Measurements from ENCODE around the gene ERF.

ERF gene

DNA sequence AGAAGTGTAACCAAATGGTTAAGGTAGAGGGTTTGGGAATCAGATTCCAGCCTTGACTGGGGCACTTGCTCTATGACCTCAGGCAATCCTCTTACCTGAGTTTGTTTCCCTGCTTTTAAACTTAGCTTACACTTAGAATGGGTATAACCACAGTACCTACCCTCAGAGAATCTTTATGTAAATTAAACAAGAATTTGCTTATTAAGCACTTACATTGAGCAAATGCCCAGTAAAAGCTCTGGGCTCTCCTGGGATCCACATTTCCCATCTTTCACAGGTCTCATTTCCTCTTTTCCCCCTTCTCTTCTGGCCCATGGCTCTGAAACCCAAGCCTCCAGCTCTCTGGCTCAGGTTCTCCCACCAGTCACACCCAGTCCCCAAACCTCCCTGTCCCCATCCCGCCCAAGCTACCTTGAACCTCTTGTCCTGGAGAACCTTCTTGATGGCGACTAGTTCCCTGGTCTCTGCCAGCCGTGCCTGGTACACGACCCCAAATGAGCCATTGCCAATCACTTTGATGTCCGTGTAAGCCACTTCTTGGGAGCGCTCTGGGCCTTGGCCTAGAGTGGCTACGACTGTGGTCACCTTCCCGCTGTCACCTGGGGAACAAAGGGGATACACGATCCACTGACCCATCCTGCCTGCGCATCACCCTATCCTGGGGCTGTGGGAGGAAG is 15.2 kb downstream of the ERF start:
- no peak for DNase-seq (ENCODE audit: low spot score)

DNA sequence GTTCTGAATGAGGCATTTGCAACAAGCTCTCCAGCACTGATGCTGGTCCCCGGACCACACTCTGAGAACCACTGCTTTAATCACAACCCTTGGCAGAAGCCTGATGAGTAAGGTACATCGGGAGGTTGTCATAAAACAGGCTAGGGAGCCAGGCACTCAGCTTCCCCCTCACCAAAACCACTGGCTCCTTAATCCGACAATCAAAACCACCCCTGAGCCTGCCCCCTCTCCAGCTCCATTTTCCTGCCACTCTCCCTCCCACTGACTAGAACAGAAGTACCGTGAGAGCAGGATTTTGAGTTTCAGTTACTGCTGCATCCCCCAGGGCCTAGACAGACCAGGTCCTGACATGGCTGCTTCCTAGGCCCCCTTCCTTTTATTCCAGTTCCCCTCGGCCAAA is 19.7 kb downstream of the ERF start:
- no peak for DNase-seq (ENCODE audit: low spot score)

DNA sequence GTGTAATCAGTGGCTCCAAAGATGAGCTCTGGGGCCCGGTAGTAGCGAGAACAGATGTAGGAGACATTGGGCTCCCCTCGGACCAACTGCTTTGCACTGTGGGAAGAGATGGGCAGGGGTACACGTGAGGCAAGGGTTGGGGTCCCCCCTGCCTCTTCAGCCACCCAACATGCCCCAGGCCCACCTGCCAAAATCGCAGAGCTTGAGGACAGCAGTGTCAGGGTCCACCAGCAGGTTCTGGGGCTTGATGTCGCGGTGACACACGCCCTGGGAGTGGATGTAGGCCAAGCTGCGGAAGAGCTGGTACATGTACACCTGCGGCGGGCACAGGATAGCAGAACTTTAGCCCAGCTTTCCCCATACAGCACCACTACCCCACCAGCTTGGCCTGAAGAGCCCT is 20.6 kb downstream of the ERF start:
- DNase-seq (ENCODE audit: low spot score), result no peak

DNA sequence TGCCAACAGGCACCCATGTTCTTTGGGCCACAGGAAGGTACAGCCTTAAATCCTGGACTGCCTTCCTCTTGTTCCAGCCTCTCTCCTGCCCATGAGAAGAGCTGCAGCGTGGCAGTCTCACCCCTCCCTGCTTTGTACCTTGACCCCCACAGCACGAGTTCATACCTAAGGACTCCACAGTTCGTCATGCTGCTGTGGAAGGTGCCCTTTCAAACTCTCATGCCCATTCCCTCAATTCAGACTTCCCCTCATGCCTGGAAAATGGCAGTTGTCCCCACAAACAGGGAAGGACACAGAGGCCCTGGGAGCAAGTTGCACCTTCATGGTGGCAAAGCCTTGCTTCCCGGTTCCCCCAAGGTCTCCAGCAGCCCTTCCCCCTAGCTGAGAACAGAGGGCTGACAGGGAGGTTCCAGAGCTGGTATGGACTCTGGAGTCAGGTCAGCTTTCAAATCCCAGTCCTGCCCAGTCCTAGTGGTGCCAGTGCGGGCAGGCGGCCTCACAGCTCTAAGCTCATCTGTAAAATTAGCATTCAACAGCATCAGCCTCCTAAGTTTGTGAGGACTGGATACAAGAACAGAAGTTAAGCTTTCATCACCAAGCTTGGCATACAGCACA is 21.1 kb downstream of the ERF start:
- no peak for DNase-seq (ENCODE audit: low spot score)

DNA sequence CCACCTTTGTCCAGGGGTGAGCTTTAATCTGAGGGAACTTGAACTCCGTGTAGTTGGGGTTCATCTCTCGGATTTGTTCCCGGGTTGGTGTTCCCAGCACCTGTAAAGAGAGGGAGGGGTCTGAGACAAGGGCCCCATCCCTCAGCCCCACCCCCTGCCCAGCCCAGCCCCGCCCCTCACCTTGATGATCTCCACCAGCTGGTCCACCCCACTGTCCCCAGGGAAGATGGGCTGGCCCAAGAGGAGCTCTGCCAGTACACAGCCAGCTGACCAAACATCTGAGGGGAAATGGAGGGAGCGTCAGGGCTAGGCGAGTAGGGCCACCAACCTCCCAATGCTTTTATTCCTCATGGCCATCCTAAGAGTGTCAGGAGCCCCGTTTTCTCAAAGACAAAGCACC is 21.8 kb downstream of the ERF start:
- DNase-seq (ENCODE audit: low spot score), result no peak

DNA sequence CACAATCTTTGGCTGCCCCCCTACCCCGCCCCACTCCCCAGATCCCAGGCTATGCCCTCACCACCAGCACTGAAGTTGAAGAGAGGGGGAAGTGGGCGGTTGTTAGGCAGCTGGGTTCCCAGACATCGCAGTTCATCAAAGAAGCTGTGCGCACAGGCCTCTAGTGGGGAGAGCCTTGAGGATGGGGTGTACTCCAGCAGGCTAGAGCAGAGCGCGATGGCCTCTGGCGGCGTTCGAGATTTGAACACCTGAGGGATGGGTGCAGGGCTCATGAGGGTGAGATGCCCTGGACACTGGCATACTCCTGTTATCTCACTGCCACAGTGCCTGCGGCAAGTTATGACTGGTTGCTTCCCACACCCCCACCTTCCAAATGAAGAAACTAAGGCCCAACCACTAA is 22.5 kb downstream of the ERF start:
- no peak for DNase-seq (ENCODE audit: low spot score)

DNA sequence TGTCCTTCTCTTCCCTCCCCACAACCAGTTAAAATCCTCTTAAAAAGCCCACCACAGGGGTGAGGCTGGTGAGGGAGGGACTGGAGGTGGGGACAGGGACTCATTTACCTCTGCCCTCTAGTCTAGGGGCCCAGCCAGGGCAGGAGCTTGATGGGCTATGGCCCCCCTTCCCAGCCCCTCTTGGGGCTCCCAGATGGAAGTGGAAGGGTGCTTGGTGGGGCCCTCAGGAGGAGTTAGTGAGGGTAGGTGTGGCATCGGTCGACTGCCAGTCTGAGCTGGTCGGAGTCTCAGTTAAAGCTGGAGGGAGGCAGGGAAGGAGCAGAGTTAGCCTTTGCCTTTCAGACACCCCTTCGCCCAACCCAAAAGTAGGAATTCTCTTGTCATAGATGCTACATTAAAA is 24.4 kb downstream of the ERF start:
- no peak for DNase-seq (ENCODE audit: low spot score)

DNA sequence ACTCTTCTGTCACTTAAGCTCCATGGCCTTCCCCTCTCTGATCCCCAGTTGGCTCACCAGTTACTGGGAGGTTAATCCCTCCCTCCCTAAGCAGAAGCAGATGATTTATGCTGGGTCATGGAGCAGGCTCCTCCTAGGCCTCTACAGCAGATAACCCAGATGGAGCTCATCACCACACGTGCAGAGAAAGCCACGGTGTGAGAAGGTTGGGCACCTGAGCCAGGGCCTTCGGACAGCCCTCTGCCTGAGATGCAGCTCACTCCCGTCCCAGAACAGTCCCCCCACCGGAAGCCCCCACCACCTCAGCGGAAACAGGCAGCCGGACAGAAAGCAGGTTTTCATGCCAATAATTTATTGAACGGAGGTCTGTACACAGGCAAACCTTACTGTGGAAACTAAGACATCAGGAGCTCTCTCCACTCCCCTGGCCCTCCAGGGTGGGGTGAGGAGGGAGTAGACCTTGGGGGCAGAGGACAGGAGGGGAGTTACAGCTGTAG is 25.0 kb downstream of the ERF start:
- DNase-seq (ENCODE audit: low spot score), result no peak

DNA sequence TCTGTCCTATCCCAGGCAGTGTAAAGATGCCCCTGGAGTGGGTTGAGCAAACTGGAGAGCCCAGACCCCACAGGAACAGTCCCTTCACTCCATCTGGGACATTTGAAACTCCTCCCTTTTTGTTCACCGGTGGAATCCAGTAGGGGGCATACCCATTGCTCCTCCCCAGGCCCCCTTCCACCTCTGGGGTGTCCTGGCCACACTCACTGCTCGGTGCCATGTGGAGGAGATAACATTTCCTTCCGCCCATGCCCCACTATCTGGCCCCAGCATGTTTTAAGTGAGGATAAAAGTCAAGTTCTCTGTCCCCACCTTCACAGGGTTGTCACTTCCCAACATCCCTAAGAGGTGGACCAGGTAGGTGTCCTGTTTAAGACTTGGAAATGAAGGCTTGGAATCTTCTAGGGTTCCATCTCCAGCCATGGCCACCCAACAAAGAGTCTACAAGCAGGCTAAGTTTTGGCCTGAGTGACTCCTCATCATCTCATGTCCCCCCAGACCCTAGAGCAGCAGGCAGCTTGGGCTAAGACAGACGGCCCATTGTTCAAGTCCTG is 25.6 kb downstream of the ERF start:
- no peak for DNase-seq (ENCODE audit: low spot score)

DNA sequence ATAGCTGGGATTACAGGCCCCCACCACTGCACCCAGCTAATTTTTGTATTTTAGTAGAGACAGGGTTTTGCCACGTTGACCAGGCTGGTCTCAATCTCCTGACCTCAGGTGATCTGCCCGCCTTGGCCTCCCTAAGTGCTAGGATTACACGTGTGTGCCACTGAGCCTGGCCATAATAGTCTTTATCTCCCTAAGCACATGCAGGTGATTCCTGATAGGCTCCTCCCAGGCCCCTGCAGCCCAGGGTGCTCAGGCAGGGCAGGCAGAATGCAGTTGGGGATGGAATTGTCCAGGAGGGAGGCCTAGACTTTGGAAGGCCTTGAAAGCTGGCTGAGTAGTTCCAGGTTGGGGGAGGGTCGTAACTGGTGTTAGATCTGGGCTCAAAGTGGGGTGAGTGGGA is 26.3 kb downstream of the ERF start:
- DNase-seq (ENCODE audit: low spot score), result no peak

DNA sequence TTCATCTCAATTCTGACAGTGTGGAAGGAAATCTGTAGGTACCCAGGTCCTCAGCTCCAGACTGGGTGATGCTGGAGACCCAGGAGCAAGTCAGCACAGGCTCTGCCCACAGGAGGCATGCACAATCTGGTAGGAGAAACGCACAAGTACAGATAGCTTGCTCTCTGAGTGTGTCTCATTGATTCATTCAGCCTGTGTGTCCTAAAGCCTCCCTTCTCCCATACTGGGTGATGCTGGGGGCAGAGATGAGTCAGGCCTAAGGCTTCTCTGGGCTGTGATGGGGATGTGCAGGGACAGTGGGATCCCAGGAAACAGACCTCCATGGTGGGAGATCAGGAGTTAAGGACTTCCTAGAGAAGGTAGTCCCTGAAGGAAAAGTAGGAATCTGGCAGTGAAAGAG is 28.0 kb downstream of the ERF start:
- no peak for DNase-seq (ENCODE audit: low spot score)

DNA sequence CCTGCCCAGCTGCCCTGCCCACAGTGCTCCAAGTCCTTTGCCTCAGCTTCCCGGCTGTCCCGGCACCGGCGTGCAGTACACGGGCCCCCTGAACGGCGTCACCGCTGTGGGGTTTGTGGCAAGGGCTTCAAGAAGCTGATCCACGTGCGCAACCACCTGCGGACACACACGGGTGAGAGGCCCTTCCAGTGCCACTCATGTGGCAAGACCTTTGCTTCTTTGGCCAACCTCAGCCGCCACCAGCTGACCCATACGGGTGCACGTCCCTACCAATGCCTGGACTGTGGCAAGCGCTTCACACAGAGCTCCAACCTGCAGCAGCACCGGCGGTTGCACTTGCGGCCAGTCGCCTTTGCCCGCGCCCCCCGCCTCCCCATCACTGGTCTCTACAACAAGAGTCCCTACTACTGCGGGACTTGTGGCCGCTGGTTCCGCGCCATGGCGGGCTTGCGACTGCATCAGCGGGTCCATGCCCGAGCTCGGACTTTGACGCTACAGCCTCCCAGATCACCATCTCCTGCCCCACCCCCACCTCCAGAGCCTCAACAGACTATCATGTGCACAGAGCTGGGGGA is 29.1 kb downstream of the ERF start:
- DNase-seq (ENCODE audit: low spot score), result no peak

DNA sequence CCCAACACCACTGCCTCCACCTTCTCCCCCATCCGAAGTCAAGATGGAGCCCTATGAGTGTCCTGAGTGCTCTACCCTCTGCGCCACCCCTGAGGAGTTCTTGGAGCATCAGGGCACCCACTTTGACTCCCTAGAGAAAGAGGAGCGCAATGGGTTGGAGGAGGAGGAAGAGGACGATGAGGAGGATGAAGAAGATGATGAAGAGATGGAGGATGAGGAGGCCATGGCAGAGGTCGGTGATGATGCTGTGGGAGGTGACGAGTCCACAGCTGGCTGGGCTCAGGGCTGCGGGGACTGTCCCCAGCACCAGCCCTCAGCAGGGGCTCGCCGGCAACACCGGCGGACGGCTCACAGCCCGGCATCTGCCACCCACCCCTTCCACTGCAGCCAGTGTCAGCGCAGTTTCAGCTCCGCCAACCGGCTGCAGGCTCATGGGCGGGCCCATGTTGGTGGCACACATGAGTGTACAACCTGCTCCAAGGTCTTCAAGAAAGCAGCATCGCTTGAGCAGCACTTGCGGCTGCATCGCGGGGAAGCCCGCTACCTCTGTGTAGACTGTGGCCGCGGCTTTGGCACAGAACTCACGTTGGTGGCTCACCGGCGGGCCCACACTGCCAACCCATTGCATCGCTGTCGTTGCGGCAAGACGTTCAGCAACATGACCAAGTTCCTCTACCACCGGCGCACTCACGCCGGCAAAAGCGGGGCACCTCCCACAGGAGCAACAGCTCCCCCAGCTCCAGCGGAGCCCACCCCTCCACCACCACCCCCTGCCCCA is 29.8 kb downstream of the ERF start:
- no peak for DNase-seq (ENCODE audit: low spot score)

DNA sequence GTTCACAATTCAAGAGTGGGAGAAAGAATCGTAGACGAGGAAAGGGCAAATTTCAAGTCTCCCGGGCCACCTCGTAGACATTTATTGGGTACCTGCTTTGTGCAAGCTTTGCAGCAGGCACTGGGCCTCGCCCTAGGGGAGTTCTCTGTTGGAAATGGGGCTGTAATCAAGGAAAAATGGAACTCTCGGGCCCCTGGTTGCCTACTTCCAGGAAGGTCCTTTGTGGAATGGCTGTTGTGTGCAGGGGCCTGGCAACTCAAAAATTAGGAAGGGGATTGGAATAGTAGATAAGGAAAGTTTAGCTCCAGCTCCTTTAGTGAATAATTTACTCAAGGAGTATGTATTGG is 34.2 kb downstream of the ERF start:
- no peak for DNase-seq (ENCODE audit: low spot score)

DNA sequence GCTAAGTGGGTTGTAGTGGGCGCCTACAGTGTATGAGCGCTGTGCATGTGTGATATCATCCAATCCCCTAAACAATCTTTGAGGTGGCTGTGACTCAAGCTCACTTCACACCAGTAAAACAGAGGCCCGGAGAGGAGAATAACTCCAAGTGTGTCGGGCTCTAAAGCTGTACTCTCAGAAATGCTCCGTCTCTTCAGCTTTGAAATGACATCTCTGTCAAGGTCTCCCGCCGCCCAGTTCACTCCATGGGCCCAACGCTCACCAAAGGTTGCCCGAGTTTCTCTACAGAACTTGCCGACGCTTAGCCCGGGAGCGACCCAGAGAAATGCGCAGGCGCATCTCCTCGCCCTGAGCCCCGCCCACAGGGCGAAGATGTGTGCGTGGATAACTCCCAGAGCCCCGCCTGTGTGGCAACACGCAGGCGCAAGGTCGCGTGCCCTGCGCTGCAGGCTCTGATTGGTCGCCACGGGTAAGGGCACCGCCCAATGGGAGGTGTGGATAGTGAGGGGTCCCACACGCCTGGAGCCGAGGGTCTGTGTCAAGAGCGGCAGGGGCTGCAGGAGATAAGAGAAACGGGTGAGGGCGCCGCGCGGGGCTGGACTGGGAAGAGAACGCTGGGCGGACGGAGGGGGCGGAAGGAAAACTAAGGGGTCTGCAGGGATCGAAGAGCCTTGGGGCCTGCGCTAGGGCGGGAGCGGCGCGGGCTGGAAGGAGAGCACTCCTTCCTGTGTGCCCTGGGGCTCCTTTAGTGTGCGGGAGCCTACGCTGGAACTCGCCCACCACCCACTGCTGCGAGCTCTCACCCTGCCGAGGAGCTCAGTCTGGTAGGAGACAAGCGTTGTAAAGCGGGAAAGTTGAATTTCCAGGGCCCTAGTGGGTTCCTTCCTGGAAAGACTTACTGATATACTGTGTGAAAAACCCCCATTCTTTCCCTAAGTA is 34.8 kb downstream of the ERF start, which contains the start of gene ZNF526:
TSS of gene ZNF526 (plus strand) at position 501 of the 939 bp plus-strand sequence. CDS start 4,092 bp downstream, outside the sequence.
- DNase-seq (ENCODE audit: low spot score), result peak; percentile 99

DNA sequence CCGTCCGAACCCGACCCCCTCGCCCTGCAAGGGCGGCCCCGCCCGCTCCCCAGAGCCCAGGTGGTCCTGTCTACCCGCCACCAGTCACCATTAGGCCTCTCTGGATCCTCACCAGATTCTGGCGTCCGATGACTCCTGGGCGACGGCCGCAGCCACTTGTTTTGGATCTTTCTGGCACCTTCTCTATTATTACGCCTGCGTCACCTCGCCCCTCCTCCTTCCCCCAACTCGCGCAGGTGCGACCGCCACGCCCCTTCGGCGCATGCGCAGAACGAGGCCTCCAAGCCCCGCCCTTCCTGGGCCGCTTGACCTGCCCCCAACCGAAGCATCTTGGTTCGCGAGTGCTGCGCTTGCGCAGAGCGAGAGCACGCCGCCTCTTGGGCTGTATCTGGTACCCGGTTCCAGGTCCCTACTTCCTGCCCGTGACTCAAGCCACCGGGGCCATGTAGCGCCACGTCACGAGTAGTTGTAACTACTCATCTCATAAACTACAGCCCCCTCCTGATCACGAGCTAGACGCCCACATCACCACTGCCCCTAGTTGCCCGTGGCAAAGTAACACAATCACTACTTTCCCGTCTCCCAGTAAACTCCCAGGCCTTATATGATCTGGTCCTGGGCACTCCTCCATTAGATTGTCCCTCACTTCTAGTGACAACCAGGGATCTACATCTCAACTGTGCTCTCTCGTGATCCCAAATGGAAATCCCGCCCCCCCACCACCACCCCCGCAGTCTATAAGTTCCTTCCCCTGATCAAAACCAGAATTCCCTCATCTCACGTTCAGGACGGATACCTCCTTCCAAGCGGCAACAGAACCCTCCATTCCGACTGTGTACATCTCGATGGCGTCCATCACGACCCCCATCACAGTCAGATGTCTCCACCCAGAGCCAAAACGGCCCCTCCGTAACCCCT is 37.1 kb downstream of the ERF start, which contains the start of gene DEDD2:
TSS of gene DEDD2 (minus strand) at position 158 of the 918 bp plus-strand sequence. CDS start 670 bp downstream, outside the sequence.
- DNase-seq (ENCODE audit: low spot score), result peak; percentile 97

DNA sequence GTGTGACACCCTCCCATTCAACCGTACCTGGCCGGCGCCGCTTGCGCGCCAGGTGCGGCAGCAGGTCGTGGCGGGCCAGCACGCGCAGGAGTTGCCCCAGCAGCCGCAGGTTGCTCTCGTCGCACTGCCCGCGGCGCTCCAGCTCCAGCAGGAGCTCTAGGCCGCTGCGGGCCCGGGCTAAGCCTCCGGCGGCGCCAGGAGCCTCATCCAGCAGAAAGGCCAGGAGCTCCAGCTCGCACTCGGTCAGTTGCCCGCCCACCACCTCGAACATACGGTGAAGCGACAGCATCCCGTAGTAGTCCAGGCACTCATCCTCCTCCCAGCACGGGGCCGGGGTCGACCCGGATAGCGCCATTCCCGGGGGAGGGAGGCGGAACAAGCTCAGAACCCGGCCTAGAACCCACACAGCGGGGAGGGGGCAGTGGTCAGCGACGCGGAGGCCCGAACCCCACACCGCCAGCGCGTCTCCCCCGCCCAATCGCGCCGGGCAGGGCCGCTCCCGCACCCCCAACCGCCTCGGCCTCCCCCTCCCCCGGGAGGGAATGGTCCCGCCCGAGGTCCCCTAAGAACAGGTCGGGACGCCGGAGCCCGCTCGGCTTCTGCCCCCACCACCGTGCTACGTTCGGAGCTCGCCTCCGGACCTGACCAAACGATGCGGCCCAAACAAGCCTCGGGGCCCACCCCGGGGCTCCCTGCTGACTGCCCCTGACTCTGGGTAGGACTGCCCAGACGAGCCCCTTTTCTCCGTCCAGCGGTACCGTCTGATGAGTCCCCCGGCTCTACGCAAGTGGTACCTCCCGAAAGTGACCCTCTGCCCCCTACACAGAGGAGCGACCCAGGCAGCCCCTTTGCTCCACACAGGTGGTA is 38.0 kb downstream of the ERF start:
- DNase-seq (ENCODE audit: low spot score), result peak; percentile 62

DNA sequence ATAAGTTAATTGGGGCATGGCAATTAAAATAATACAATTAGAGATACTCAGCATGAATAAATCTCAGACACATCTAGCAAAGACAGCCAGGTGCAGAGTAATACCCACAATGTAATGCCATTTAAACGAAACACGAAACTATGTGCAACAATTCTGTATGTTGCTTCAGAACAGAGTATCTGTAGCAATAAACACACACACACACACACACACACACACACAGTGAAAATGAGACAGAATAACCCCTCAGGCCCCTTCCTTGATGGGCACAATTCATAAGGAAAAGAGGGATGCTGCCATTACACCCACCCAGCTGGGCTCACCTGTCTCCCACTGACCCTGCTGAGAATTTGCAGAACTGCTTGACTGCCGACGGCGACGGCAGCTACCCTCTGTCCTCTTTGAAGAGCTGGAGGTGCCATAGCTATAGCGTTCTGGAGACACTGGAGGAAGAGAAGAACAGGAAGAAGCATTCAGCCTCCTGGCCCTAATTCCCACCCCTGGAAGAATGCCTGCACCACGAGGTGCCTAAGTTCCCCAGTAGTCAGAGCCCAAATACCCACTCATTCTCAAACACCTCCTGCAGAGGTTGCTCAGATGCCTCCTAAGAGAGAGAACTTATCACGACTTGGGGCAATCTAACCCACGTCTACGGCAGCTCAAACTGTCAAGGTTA is 40.0 kb downstream of the ERF start:
- no peak for DNase-seq (ENCODE audit: low spot score)

DNA sequence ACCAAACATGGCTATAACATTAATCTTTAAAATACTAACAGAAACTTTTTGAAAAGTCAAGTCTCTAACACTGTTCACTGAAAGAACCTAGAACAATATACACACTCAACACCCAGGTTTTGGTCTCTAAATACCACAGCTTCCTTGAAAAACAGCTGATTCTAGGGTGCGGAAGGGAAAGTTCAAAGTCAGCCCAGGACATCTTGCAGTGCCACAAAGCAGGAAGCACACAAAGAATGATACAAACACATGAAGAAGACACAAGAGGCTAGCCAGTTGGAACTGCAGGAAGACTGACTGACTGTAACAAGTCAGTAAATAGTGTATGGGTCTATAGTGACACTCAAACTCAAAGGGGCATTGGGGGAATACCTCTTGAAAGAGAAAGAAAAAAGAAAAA is 42.0 kb downstream of the ERF start:
- no peak for DNase-seq (ENCODE audit: low spot score)
